ENCODE results near the gene TMEM175. TPM values are rescaled to one million over a fixed set of nuclear protein-coding genes. Genes with fewer than 3 reads are reported as not detected.

Gene TMEM175
- total and polyA plus RNA-seq, 2 of the 8 experiments (the other 6 are each of a cell fraction or from before 2014, with no cell fraction given) = 4.9 to 20.7 TPM

GRCh38 chr4:929096-929765 is 3.0 kb upstream of the TMEM175 start (continued):
- no peak for TF ChIP-seq MAFK (IDR thresholded peaks at IDR 0.05; ENCODE audit: low read depth, low read length)
- TF ChIP-seq PHF8 (conservative IDR thresholded peaks at IDR 0.05; ENCODE audit: low read depth, low read length) = no peak
- no peak for TF ChIP-seq HDAC6 (IDR thresholded peaks at IDR 0.05; ENCODE audit: low read depth, low read length)
- TF ChIP-seq SIX5 (IDR thresholded peaks at IDR 0.05; ENCODE audit: low read depth, low read length) = no peak
